GM12878 (cell line): ENCODE results near the gene CRTC3. TPM values are rescaled to one million over a fixed set of nuclear protein-coding genes. Genes with fewer than 3 reads are reported as not detected.

ENCODE experiments used
- ATAC-seq: fragments of 200-7000 bp; cut with Tn5 transposase; 3 replicates; pipeline ENCODE4 v1.9.1; 2020; ENCODE audit warnings: mild to moderate bottlenecking, moderate library complexity
- BruUV-seq: library from RNA; stranded (reverse); fragments of 400-500 nt; replicated peaks from 2 replicates; lab custom pipeline; 2021; lab: Mats Ljungman, UMichigan
- CTCF ChIA-PET: fragments of 300-600 bp; sonication (Branson Sonifier 250); formaldehyde crosslinking; extraction: SDS; loops from one replicate; lab custom pipeline; 2021; ENCODE audit warnings: inconsistent platforms; lab: Yijun Ruan, JAX
- POLR2A ChIA-PET: fragments of 350-600 bp; formaldehyde crosslinking; extraction: SDS; loops from one replicate; lab custom pipeline; 2021; ENCODE audit warnings: inconsistent platforms; lab: Charles Lee
- RAD21 ChIA-PET: fragments of 300-600 bp; sonication (Branson Sonifier 250); formaldehyde crosslinking; loops from one replicate; lab custom pipeline; 2023; ENCODE audit warnings: antibody characterized with exemption; ENCODE audit not compliant: unreplicated experiment; lab: Charles Lee
- SMC1A ChIA-PET: fragments of 300-600 bp; sonication (Branson Sonifier 250); formaldehyde crosslinking; loops from one replicate; lab custom pipeline; 2023; ENCODE audit not compliant: unreplicated experiment, uncharacterized antibody; lab: Charles Lee
- DNase-seq: peaks from one replicate; pipeline ENCODE4 v3.0.0-alpha.2; 2011; ENCODE audit warnings: low read depth, low spot score
- FAIRE-seq: peaks from 3 replicates; lab custom pipeline; 2011; peaks lifted over from hg19 to GRCh38; lab: Jason Lieb, UNC
- H2AFZ ChIP-seq: 2 replicates; pipeline ENCODE4 v1.6.0; 2011; ENCODE audit warnings: low read depth, low read length, control low read depth; ENCODE audit not compliant: control insufficient read depth
- H3K27ac ChIP-seq: 2 replicates; pipeline ENCODE4 v1.5.1; 2011; ENCODE audit warnings: control low read depth; ENCODE audit not compliant: control insufficient read depth, insufficient read depth
- H3K27me3 ChIP-seq, 2 experiments: replicated peaks in 1 of 2; 2 replicates each; pipeline versions ENCODE4 v1.6.0 to v1.6.1; 2011; ENCODE audit warnings: low read length in 1 of 2; ENCODE audit not compliant: control insufficient read depth in 2 of 2, insufficient read depth in 2 of 2
- H3K36me3 ChIP-seq, 2 experiments: 2 replicates each; pipeline ENCODE4 v1.5.1; 2011; ENCODE audit warnings: low read length in 1 of 2; ENCODE audit not compliant: control insufficient read depth in 2 of 2, insufficient read depth in 2 of 2
- H3K4me1 ChIP-seq: 2 replicates; pipeline ENCODE4 v1.6.1; 2011; ENCODE audit warnings: mild to moderate bottlenecking, low read length, moderate library complexity, mixed read lengths; ENCODE audit not compliant: control insufficient read depth, insufficient read depth
- H3K4me2 ChIP-seq: 2 replicates; pipeline ENCODE4 v1.6.0; 2011; ENCODE audit warnings: control low read depth; ENCODE audit not compliant: control insufficient read depth, insufficient read depth
- H3K4me3 ChIP-seq: fragments of 200-600 bp; sonication (generic); 2 replicates; pipeline ENCODE4 v1.5.1; 2016
- H3K79me2 ChIP-seq: 2 replicates; pipeline ENCODE4 v1.6.0; 2011; ENCODE audit warnings: low read length; ENCODE audit not compliant: control insufficient read depth, insufficient read depth
- H3K9ac ChIP-seq: 2 replicates; pipeline ENCODE4 v1.8.0; 2011; ENCODE audit warnings: low read length, control low read depth, mixed read lengths; ENCODE audit not compliant: control insufficient read depth, insufficient read depth
- H3K9me3 ChIP-seq: replicated peaks from 3 replicates; pipeline ENCODE4 v1.5.1; 2011; ENCODE audit warnings: mild to moderate bottlenecking, low read length; ENCODE audit not compliant: control insufficient read depth, insufficient read depth
- H4K20me1 ChIP-seq: 2 replicates; pipeline ENCODE4 v1.6.0; 2011; ENCODE audit not compliant: control insufficient read depth, insufficient read depth
- ATF7 ChIP-seq: fragments of 450-650 bp; IDR thresholded peaks from 2 replicates; pipeline ENCODE4 v1.6.1; 2016; ENCODE audit warnings: low read depth, mild to moderate bottlenecking
- CTCF ChIP-seq, 3 experiments: IDR thresholded peaks in 2 of 3; conservative IDR thresholded peaks in 1 of 3; 2 replicates each; pipeline ENCODE4 v1.5.1; 2011; ENCODE audit warnings: low read depth in 3 of 3, low read length in 3 of 3, mild to moderate bottlenecking in 3 of 3, control low read depth in 2 of 3, moderate library complexity in 2 of 3, inconsistent platforms in 1 of 3, mixed read lengths in 1 of 3; ENCODE audit not compliant: control insufficient read depth in 2 of 3, insufficient read depth in 1 of 3; ENCODE audit errors: extremely low read depth in 1 of 3
- CUX1 ChIP-seq: IDR thresholded peaks from 2 replicates; pipeline ENCODE4 v1.6.1; 2012; ENCODE audit warnings: improper control_type of control experiment, low read depth, low read length; ENCODE audit not compliant: insufficient replicate concordance
- FOS ChIP-seq: IDR thresholded peaks from 3 replicates; pipeline ENCODE4 v1.6.1; 2011; ENCODE audit warnings: borderline replicate concordance; ENCODE audit not compliant: insufficient read length; ENCODE audit errors: extremely low read depth
- GATAD2B ChIP-seq: fragments of 450-650 bp; conservative IDR thresholded peaks from 2 replicates; pipeline ENCODE4 v1.6.1; 2017; ENCODE audit warnings: low read depth, mild to moderate bottlenecking, moderate library complexity
- IKZF2 ChIP-seq, 2 experiments: fragments of 450-650 bp; IDR thresholded peaks; 2 replicates each; pipeline ENCODE4 v1.6.1; 2017; ENCODE audit warnings: mild to moderate bottlenecking in 2 of 2, moderate library complexity in 2 of 2
- POU2F2 ChIP-seq: IDR thresholded peaks from 3 replicates; pipeline ENCODE4 v1.6.1; 2011; ENCODE audit warnings: low read depth, mild to moderate bottlenecking, low read length, borderline replicate concordance
- REST ChIP-seq: IDR thresholded peaks from 2 replicates; pipeline ENCODE4 v1.6.1; 2012; ENCODE audit warnings: mild to moderate bottlenecking, low read depth, low read length
- SUZ12 ChIP-seq: fragments of 200-600 bp; sonication (generic); IDR thresholded peaks from one replicate; pipeline ENCODE4 v1.6.1; 2018; ENCODE audit warnings: antibody characterized with exemption, mild to moderate bottlenecking; ENCODE audit not compliant: unreplicated experiment
- TAF1 ChIP-seq: IDR thresholded peaks from 2 replicates; pipeline ENCODE4 v1.6.1; 2011; ENCODE audit warnings: mild to moderate bottlenecking, low read depth, low read length, borderline replicate concordance
- WGBS: methylation state at CpG from one replicate; pipeline ENCODE4 v1.1.6; 2016; ENCODE audit warnings: low lambda C conversion rate; ENCODE audit not compliant: insufficient replicate concordance, insufficient coverage; ENCODE audit errors: missing lambda C conversion rate; 5-methylcytosine and 5-hydroxymethylcytosine counted together
- in situ Hi-C: fragments of 300-500 bp; cut with MboI; formaldehyde crosslinking; loops from 9 replicates; pipeline ENCODE4 v1.14.3; 2018; ENCODE audit warnings: mixed read lengths
- intact Hi-C: fragments of 100-400 bp; cut with micrococcal nuclease; formaldehyde crosslinking; loops from one replicate; pipeline ENCODE4 v1.14.2; 2022; ENCODE audit not compliant: unreplicated experiment
- polyA plus RNA-seq, 11 experiments: library from polyadenylated mRNA; depleted of rRNA in 4 of 11; unstranded in 6 of 11; stranded (reverse) in 5 of 11; fragments of >200 nt; fragmentation: Nextera tagmentation in 4 of 11; fragmentation: Illumina TruSeq in 1 of 11; extraction: Ambion mirVana in 4 of 11; extraction: Trizol in 1 of 11; gene quantifications; 1 replicate in 1 of 11; 2 replicates in 10 of 11; pipeline versions ENCODE4 v1.2.1 to v1.2.3, GENCODE V29; 2011 to 2016; ENCODE audit warnings: inconsistent platforms in 2 of 11, missing spikeins in 2 of 11, low read depth in 1 of 11
- total RNA-seq, 4 experiments: library from RNA; depleted of rRNA in 3 of 4; stranded (reverse); fragments of >200 nt in 3 of 4; fragmentation: Illumina TruSeq in 1 of 4; extraction: Trizol in 1 of 4; gene quantifications; 2 replicates each; pipeline versions ENCODE4 v1.2.1 to v1.2.3, GENCODE V29; 2013 to 2021

Gene CRTC3
- total and polyA plus RNA-seq, 10 of the 15 experiments (the other 5 are each of a cell fraction or from before 2014, with no cell fraction given), result 3.5 to 36.9 (median 18.9) TPM

- TF ChIP-seq CUX1 (no peak), TAF1 (no peak), SUZ12 (no peak), IKZF2 (IDR thresholded peaks at IDR 0.05) (peak in 1 of 2 experiments; percentile 14; a peak in 1 of 4 replicates), ATF7 (no peak)
Measured at GRCh38 chr15:90598031-90598577, 68.4 kb downstream of the CRTC3 start (continued).

- peak overlapping the region; percentile 61 for H3K4me2 ChIP-seq
- no peak overlapping the region for H3K4me3 ChIP-seq
- no peaks in the 10 kb centered on the region for H4K20me1 ChIP-seq
- WGBS, result 69% methylated on average over 10 of the region's 10 CpGs
- ChIA-PET SMC1A (interaction anchor here (0.7 to 3.2 kb wide), 24 partner anchors 14 to 290 kb away, joined by 3 to 17 read pairs (median 4); no protein-coding TSS in a partner anchor), RAD21 (interaction anchor here (0.6 to 2.8 kb wide), 21 partner anchors 8 to 333 kb away, joined by 3 to 16 read pairs (median 4); no protein-coding TSS in a partner anchor), CTCF (interaction anchor here (0.6 to 2.1 kb wide), 29 partner anchors 15 to 399 kb away, joined by 3 to 14 read pairs (median 3); partner anchors contain the start of gene FES), POLR2A (interaction anchor here (1.0 kb wide), 1 partner anchor 27 kb away, joined by 4 read pairs; no protein-coding TSS in a partner anchor)
- FAIRE-seq (no peak), DNase-seq (no peak), ATAC-seq (no peak)
- H3K9ac ChIP-seq, result peak overlapping the region; percentile 59
- H3K36me3 ChIP-seq, result peaks cover 0 to 7% of the 10 kb centered on the region in 2 experiments; a peak in 2 of 4 replicates
- in situ Hi-C loops (no loop called here), intact Hi-C loops (loop anchor here (5.0 kb wide), 4 partner anchors 36 to 276 kb away; no protein-coding TSS in a partner anchor)
- no peaks in the 10 kb centered on the region; the same call in 2 of the 3 replicates for H3K9me3 ChIP-seq
- H3K4me1 ChIP-seq, result peaks cover 49% of the 10 kb centered on the region
- H3K27me3 ChIP-seq, result no peaks in the 10 kb centered on the region
- H2AFZ ChIP-seq, result no peak overlapping the region
- H3K27ac ChIP-seq, result peak overlapping the region; percentile 82
- peaks cover 4% of the 10 kb centered on the region for H3K79me2 ChIP-seq
- BruUV-seq, result no TSS peak
- no peak for TF ChIP-seq GATAD2B
- no peak for TF ChIP-seq REST
- TF ChIP-seq POU2F2, result no peak
- TF ChIP-seq CTCF (IDR thresholded peaks at IDR 0.05 in 2 of 3, conservative IDR thresholded peaks at IDR 0.05 in 1 of 3; ENCODE audit: control insufficient read depth in 2 of 3, extremely low read depth in 1 of 3, insufficient read depth in 1 of 3, low read depth in 3 of 3, low read length in 3 of 3), result no peak
- no peak for TF ChIP-seq FOS
Measured at GRCh38 chr15:90598679-90599078, 69.0 kb downstream of the CRTC3 start.
